SK-N-SH treated with all-trans-retinoic acid at 6 μM for 48 hours (cell line): Measurements from ENCODE around the gene TMPRSS5.
"Not testable (repeated sequence)": the region's sequence is repeated elsewhere in the genome, so short reads cannot be mapped to it uniquely, and the experiment has no call there.

ENCODE experiments used
- ATAC-seq: fragments of 200-7000 bp; cut with Tn5 transposase; 3 replicates; pipeline ENCODE4 v1.9.1; 2020; ENCODE audit warnings: mild to moderate bottlenecking, moderate library complexity
- BACH2 ChIP-seq: fragments of 250-450 bp; sonication (Bioruptor Pico); IDR thresholded peaks from 2 replicates; pipeline ENCODE4 v1.9.0; 2021; ENCODE audit warnings: mild to moderate bottlenecking, borderline replicate concordance
- CSDC2 ChIP-seq: fragments of 250-450 bp; sonication (Bioruptor Pico); IDR thresholded peaks from 2 replicates; pipeline ENCODE4 v1.5.0; 2020; ENCODE audit warnings: mild to moderate bottlenecking, moderate library complexity
- ESRRG ChIP-seq: fragments of 250-450 bp; sonication (Bioruptor Pico); IDR thresholded peaks from 2 replicates; pipeline ENCODE4 v1.6.1; 2021; ENCODE audit warnings: mild to moderate bottlenecking
- GLIS3 ChIP-seq: fragments of 250-450 bp; sonication (Bioruptor Pico); IDR thresholded peaks from 2 replicates; pipeline ENCODE4 v1.5.0; 2020; ENCODE audit warnings: mild to moderate bottlenecking, moderate library complexity
- ISL1 ChIP-seq: fragments of 250-450 bp; sonication (Bioruptor Pico); IDR thresholded peaks from 2 replicates; pipeline ENCODE4 v2.1.2; 2022; ENCODE audit warnings: mild to moderate bottlenecking, moderate library complexity
- OSR1 ChIP-seq: fragments of 250-450 bp; sonication (Bioruptor Pico); IDR thresholded peaks from 2 replicates; pipeline ENCODE4 v1.8.0; 2022; ENCODE audit warnings: moderate library complexity, mild to moderate bottlenecking, inconsistent platforms
- PPARA ChIP-seq: fragments of 250-450 bp; sonication (Bioruptor Pico); IDR thresholded peaks from 2 replicates; pipeline ENCODE4 v1.5.0; 2020; ENCODE audit warnings: mild to moderate bottlenecking, borderline replicate concordance
- SNAI2 ChIP-seq: fragments of 250-450 bp; sonication (Bioruptor Pico); IDR thresholded peaks from 2 replicates; pipeline ENCODE4 v1.5.0; 2020; ENCODE audit warnings: mild to moderate bottlenecking, moderate library complexity
- TCF4 ChIP-seq: fragments of 250-450 bp; sonication (Bioruptor Pico); IDR thresholded peaks from 2 replicates; pipeline ENCODE4 v1.8.0; 2021; ENCODE audit warnings: mild to moderate bottlenecking, moderate library complexity, borderline replicate concordance
- TOX ChIP-seq: fragments of 250-450 bp; sonication (Bioruptor Pico); IDR thresholded peaks from 2 replicates; pipeline ENCODE4 v1.8.0; 2021; ENCODE audit warnings: mild to moderate bottlenecking, moderate library complexity, borderline replicate concordance
- ZFP3 ChIP-seq: fragments of 250-450 bp; sonication (Bioruptor Pico); IDR thresholded peaks from 2 replicates; pipeline ENCODE4 v1.5.0; 2020; ENCODE audit warnings: mild to moderate bottlenecking, moderate library complexity
- ZFP30 ChIP-seq: fragments of 450-650 bp; formaldehyde crosslinking; IDR thresholded peaks from 2 replicates; pipeline ENCODE4 v1.5.0; 2022; ENCODE audit warnings: mild to moderate bottlenecking, moderate library complexity
- ZNF565 ChIP-seq: fragments of 450-650 bp; formaldehyde crosslinking; conservative IDR thresholded peaks from 2 replicates; pipeline ENCODE4 v1.5.0; 2020; ENCODE audit warnings: low read depth, mild to moderate bottlenecking, moderate library complexity
- ZNF70 ChIP-seq: fragments of 450-650 bp; formaldehyde crosslinking; IDR thresholded peaks from 2 replicates; pipeline ENCODE4 v1.5.0; 2020; ENCODE audit warnings: mild to moderate bottlenecking, moderate library complexity
- ZNF8 ChIP-seq: fragments of 450-650 bp; formaldehyde crosslinking; IDR thresholded peaks from 2 replicates; pipeline ENCODE4 v1.5.0; 2020; ENCODE audit warnings: mild to moderate bottlenecking, moderate library complexity
- TF ChIP-seq, protein P1 (sequence below): fragments of 250-450 bp; sonication (Bioruptor Pico); IDR thresholded peaks from 2 replicates; pipeline ENCODE4 v1.5.1; 2021; ENCODE audit warnings: mild to moderate bottlenecking, moderate library complexity
- TF ChIP-seq, protein P2 (sequence below): fragments of 250-450 bp; sonication (Bioruptor Pico); IDR thresholded peaks from 2 replicates; pipeline ENCODE4 v1.5.0; 2020; ENCODE audit warnings: mild to moderate bottlenecking, moderate library complexity
- TF ChIP-seq, protein P3 (sequence below): fragments of 250-450 bp; sonication (Bioruptor Pico); IDR thresholded peaks from 2 replicates; pipeline ENCODE4 v1.8.0; 2020; ENCODE audit warnings: mild to moderate bottlenecking, moderate library complexity, borderline replicate concordance
- TF ChIP-seq, protein P4 (sequence below): fragments of 250-450 bp; sonication (Bioruptor Pico); IDR thresholded peaks from 2 replicates; pipeline ENCODE4 v1.8.0; 2021; ENCODE audit warnings: low read depth, mild to moderate bottlenecking, moderate library complexity, borderline replicate concordance
- TF ChIP-seq, protein P5 (sequence below): fragments of 250-450 bp; sonication (Bioruptor Pico); IDR thresholded peaks from 2 replicates; pipeline ENCODE4 v1.5.1; 2020; ENCODE audit warnings: low read depth, mild to moderate bottlenecking, moderate library complexity

TMPRSS5 gene

DNA sequence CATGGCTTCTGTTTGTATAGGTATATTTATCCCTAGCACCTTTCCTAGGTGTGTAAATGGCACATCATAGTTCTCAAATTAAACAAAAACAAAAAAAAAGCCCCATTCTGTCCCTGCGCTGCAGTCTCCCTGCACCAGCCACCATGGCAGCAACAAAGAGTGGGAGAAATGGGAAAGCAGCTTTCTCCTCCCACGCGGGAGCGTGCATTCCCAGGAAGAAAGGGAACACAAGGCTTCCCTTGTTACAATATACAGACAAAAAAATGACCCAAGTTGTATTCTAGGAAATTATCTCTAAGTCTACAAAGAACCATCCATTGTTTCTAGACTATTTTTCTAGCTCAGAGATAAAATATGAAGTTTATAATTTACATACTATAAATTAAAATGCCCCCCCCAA lies 16.1 kb upstream of the TMPRSS5 start:
- TF ChIP-seq ZFP30 (CRISPR knock-in tag) (no peak), ZNF565 (no peak), TCF4 (CRISPR knock-in tag) (no peak), ISL1 (CRISPR knock-in tag) (no peak), GLIS3 (CRISPR knock-in tag) (no peak), BACH2 (CRISPR knock-in tag) (no peak), CSDC2 (CRISPR knock-in tag) (no peak), ZFP3 (CRISPR knock-in tag) (no peak), PPARA (CRISPR knock-in tag) (no peak), TOX (CRISPR knock-in tag) (no peak), ZNF70 (no peak), ZNF8 (CRISPR knock-in tag) (no peak)
- TF ChIP-seq, protein P1, sequence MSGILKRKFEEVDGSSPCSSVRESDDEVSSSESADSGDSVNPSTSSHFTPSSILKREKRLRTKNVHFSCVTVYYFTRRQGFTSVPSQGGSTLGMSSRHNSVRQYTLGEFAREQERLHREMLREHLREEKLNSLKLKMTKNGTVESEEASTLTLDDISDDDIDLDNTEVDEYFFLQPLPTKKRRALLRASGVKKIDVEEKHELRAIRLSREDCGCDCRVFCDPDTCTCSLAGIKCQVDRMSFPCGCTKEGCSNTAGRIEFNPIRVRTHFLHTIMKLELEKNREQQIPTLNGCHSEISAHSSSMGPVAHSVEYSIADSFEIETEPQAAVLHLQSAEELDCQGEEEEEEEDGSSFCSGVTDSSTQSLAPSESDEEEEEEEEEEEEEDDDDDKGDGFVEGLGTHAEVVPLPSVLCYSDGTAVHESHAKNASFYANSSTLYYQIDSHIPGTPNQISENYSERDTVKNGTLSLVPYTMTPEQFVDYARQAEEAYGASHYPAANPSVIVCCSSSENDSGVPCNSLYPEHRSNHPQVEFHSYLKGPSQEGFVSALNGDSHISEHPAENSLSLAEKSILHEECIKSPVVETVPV (CRISPR knock-in tag), result no peak
- TF ChIP-seq, protein P2, sequence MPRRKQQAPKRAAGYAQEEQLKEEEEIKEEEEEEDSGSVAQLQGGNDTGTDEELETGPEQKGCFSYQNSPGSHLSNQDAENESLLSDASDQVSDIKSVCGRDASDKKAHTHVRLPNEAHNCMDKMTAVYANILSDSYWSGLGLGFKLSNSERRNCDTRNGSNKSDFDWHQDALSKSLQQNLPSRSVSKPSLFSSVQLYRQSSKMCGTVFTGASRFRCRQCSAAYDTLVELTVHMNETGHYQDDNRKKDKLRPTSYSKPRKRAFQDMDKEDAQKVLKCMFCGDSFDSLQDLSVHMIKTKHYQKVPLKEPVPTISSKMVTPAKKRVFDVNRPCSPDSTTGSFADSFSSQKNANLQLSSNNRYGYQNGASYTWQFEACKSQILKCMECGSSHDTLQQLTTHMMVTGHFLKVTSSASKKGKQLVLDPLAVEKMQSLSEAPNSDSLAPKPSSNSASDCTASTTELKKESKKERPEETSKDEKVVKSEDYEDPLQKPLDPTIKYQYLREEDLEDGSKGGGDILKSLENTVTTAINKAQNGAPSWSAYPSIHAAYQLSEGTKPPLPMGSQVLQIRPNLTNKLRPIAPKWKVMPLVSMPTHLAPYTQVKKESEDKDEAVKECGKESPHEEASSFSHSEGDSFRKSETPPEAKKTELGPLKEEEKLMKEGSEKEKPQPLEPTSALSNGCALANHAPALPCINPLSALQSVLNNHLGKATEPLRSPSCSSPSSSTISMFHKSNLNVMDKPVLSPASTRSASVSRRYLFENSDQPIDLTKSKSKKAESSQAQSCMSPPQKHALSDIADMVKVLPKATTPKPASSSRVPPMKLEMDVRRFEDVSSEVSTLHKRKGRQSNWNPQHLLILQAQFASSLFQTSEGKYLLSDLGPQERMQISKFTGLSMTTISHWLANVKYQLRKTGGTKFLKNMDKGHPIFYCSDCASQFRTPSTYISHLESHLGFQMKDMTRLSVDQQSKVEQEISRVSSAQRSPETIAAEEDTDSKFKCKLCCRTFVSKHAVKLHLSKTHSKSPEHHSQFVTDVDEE (CRISPR knock-in tag), result no peak
- TF ChIP-seq, protein P3, sequence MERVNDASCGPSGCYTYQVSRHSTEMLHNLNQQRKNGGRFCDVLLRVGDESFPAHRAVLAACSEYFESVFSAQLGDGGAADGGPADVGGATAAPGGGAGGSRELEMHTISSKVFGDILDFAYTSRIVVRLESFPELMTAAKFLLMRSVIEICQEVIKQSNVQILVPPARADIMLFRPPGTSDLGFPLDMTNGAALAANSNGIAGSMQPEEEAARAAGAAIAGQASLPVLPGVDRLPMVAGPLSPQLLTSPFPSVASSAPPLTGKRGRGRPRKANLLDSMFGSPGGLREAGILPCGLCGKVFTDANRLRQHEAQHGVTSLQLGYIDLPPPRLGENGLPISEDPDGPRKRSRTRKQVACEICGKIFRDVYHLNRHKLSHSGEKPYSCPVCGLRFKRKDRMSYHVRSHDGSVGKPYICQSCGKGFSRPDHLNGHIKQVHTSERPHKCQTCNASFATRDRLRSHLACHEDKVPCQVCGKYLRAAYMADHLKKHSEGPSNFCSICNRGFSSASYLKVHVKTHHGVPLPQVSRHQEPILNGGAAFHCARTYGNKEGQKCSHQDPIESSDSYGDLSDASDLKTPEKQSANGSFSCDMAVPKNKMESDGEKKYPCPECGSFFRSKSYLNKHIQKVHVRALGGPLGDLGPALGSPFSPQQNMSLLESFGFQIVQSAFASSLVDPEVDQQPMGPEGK, result no peak
- TF ChIP-seq, protein P4, sequence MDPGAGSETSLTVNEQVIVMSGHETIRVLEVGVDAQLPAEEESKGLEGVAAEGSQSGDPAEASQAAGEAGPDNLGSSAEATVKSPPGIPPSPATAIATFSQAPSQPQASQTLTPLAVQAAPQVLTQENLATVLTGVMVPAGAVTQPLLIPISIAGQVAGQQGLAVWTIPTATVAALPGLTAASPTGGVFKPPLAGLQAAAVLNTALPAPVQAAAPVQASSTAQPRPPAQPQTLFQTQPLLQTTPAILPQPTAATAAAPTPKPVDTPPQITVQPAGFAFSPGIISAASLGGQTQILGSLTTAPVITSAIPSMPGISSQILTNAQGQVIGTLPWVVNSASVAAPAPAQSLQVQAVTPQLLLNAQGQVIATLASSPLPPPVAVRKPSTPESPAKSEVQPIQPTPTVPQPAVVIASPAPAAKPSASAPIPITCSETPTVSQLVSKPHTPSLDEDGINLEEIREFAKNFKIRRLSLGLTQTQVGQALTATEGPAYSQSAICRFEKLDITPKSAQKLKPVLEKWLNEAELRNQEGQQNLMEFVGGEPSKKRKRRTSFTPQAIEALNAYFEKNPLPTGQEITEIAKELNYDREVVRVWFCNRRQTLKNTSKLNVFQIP, result no peak
- ATAC-seq, result no peak

DNA sequence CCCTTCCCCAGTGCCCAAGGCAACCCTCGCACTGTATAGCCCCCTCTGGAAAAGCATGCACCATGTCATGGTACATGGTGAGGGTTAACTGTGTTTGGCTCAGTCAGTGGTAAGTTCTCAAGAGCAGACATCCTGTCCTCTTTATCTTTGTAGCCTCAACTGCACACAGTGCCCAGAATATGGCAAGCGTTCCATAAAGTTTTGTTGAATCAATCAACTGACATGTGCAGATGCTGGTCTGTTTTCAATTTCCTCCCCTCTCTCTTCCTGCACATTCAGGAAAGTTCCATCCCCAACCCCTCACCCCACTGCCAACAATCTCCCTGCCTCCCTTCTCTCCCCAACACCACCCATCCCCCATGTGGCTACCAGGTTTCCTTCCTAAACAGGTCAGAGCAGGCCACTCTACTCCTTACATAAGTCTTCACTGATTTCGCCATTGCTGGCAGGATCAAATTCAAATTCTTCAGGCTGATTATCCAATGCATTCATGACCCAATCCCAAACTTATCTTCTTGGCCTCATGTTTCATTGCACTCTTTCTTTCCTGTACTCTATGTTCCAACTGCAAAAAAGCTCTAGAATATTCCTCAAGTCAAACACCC lies 15.5 kb upstream of the TMPRSS5 start:
- no peak for ATAC-seq
- TF ChIP-seq ESRRG (no peak), ISL1 (CRISPR knock-in tag) (no peak), CSDC2 (CRISPR knock-in tag) (no peak), ZFP30 (CRISPR knock-in tag) (no peak), ZNF70 (no peak), ZFP3 (CRISPR knock-in tag) (no peak), SNAI2 (CRISPR knock-in tag) (no peak), TOX (CRISPR knock-in tag) (no peak), OSR1 (CRISPR knock-in tag) (no peak), PPARA (CRISPR knock-in tag) (no peak)
- TF ChIP-seq, protein P5, sequence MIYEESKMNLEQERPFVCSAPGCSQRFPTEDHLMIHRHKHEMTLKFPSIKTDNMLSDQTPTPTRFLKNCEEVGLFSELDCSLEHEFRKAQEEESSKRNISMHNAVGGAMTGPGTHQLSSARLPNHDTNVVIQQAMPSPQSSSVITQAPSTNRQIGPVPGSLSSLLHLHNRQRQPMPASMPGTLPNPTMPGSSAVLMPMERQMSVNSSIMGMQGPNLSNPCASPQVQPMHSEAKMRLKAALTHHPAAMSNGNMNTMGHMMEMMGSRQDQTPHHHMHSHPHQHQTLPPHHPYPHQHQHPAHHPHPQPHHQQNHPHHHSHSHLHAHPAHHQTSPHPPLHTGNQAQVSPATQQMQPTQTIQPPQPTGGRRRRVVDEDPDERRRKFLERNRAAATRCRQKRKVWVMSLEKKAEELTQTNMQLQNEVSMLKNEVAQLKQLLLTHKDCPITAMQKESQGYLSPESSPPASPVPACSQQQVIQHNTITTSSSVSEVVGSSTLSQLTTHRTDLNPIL (CRISPR knock-in tag), result no peak
- TF ChIP-seq, protein P1 (CRISPR knock-in tag), result no peak
- TF ChIP-seq, protein P4, result no peak
- TF ChIP-seq, protein P3, result no peak

DNA sequence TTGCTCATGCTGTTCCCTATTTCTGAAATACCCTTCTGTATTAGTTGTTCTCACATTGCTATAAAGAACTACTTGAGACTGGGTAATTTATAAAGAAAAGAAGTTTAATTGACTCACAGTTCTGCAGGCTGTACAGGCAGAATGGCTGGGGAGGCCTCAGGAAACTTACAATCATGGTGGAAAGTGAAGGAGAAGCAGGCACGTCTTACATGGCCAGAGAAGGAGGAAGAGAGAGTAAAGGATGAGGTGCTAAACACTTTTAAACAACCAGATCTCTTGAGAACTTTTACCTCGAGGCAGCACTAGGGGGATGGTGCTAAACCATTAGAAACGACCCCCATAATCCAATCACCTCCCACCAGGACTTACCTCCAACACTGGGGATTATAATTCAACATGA lies 14.4 kb upstream of the TMPRSS5 start:
- not testable (repeated sequence) for ATAC-seq
